NCI-H1048 (cell line): Measurements from ENCODE around the gene SGSM2.

Source experiments
- DNase-seq: peaks from one replicate; lab custom pipeline; 2025; lab: John Stamatoyannopoulos, UW

The SGSM2 gene

DNA sequence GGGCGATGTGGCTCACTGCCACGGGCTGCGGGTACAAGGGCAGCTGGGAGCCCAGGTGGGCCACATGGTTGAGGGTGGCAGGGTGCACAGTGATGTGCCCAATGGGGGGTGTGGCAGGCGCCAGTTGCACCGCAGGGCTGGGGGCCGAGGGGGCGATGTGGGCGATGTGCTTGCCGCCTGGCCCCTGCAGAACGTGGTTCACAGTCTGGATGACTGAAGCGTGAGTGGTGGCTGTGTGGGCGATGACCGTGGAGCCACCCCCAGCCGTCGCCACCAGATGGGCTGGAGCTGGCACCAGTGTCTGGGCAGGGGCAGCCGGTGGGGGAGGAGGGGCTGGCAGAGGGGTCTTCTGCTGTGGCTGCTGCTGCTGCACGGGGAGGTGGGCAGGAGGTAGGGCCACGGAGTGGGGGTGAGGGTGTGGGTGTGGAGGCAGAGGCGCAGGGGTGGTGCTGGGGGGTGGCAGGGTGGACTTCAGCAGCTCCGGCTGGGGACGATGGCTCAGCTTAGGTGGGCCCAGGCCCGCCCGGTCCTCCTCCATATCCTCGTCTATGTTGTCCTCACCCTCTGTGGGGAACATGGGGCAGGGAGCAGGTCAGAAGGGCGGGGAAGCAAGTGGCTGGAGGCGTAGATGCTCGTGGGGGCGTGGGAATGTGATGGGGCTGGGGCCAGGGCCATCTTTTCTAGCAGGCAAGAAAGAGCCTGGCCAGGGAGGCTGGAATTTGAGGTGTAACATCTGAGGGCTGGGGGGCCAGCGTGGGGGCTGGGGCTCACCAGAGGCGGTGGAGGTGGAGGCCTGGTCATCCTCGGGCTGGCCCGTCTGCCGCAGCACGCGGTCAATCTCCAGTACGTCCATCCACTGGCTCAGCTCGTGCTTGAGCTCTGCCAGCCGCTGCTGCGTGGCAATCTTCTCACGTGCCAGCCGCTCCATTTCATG, 50.1 kb downstream of the SGSM2 start:
- no peak for DNase-seq

DNA sequence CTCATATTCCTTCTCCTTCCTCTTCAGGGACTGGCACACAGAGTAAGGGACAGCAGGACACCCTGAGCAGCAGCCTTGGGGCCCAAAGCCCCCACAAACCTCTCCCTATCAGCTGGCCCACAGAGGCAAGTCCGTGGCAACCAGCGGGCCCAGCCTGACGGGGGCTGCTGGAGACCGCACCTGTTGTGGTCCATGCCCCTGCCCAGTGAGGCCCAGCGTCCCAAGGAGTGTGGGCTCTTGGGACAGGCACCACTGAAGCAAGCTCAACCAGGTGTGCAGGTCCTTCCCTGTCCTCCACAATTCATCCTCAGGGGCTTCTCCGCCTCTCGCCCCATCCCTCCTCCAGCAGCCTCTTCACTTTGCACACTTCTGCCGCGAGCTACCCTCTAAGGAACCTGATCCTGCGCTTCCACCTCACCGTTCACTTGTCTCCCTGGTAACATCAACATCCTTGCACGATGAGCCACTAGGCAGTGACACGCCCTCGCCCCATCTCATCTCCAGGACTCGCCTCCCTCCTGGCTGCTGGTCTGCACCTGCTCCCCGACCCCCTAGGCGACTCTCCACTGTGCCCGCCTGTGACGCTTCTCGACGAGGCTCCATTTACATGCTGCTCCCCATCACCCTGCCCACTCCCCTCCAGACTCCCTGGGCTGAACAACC, 50.9 kb downstream of the SGSM2 start:
- no peak for DNase-seq

- no peak for DNase-seq
These were observed 51.4 kb downstream of the SGSM2 start for GRCh38 chr17:2388683-2389055.

GRCh38 chr17:2390199-2390836, 53.0 kb downstream of the SGSM2 start:
- DNase-seq = no peak

DNA sequence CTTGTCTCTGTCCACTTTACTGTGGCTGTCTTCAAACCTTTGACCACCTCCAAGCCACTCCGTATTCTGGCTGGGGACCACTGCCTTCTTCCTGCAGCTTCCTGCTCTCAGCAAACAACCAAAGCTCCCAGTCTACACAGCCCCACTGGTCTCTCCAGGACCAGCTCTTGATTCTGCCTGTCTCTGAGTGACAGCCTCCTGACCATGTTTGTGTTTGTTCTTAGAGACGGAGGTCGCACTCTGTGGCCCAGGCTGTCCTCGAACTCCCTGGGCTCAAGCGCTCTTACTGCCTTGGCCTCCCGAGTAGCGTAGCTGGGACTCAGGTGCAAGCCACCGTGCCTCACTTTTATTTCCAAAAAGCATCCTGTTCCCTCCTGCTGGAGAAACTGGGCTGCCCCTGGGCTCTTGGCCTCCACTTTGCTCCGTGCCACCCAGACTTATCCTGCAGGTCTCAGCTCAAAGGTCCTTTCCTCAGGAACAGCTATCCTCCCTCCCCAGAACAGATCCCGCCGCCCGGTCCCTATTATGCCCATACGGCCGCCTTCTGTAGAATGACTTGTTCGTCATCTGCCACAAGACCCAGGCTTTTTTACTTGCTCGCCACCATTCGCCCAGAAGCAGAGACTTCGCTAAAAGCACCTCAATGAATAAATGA, 54.4 kb downstream of the SGSM2 start:
- no peak for DNase-seq

DNA sequence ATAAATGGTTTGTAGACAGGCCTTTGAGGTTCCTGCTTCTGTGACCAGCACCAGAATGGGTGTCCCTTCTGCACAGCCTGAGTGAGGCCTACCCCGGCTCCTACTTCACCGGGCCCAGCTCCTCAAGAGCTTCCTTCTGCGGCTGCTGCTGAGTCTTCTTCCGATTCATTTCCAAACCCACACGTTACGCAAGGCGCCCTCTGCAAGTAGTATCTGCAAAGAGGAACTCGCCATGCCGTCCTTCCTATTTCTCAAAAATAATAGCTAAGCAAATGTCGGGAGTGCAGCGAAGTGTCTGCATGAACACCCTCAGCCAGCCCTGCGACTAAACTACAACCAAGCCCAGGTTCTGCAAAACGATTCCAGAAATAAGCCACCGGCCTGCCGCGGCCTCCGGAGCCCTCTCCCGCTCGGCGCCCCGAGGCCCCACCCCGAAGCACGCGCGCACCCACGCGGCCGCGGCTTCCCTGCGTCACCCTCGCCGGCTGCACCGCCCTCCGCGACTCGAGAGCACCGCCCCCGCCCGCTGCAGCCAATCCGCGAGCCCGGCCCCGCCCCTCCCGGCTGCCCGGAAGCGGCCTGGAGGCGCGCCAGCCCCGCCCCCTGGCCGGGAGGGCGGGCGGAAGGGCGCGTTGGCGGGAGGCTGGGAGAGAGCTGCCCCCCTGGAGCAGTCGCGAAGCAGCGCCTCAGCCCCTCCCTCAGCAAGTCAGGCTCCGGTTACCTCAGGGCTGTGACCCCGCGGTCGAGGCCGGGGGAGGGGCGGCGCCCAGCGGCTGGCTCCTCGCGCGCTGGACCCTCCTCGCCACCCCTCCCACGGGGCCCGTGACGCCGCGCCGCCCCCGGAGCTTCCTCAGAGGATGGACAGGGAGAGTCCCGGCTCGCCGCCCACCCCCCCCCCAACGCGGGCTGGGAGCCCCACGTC, 55.2 kb downstream of the SGSM2 start:
- DNase-seq = peak; percentile 82

DNA sequence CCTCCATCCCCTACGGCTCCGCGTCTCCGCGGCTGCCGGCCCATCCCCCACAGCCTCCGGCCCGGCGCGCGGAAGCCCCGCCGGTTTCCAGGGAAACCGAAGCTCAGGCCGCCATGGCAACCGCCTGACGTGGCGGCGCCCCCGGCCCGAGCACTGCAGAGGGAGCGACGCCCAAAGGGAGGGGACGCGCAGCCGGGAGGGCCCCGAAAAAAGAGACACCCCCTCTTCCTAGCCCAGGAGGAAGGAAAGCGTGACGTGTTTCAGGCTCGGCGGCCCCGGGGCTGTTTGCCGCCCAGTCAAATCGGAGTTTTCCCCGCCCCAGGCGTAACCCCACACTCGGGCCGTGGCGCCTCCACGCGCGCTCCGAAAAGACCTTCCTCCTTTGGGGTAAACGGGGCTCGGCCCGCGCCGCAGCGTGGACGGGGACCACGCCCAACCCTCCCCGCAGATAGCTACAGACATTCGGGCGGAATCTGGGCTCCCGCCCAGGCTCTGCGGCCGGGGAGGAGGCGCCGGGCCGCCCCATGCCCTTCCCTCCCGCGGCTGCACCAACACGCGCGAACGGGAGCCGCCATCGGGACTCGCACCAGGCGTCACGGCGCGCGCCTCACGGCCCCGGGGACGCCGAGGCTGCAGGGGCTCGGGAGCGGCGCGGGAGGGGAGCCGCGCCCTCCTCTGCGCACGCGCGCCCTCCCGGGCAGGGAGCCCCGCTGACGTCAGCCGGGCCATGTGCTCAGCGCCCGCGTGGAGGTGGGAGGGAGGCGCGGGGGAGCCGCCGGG, 56.1 kb downstream of the SGSM2 start:
- DNase-seq = peak; percentile 76

DNA sequence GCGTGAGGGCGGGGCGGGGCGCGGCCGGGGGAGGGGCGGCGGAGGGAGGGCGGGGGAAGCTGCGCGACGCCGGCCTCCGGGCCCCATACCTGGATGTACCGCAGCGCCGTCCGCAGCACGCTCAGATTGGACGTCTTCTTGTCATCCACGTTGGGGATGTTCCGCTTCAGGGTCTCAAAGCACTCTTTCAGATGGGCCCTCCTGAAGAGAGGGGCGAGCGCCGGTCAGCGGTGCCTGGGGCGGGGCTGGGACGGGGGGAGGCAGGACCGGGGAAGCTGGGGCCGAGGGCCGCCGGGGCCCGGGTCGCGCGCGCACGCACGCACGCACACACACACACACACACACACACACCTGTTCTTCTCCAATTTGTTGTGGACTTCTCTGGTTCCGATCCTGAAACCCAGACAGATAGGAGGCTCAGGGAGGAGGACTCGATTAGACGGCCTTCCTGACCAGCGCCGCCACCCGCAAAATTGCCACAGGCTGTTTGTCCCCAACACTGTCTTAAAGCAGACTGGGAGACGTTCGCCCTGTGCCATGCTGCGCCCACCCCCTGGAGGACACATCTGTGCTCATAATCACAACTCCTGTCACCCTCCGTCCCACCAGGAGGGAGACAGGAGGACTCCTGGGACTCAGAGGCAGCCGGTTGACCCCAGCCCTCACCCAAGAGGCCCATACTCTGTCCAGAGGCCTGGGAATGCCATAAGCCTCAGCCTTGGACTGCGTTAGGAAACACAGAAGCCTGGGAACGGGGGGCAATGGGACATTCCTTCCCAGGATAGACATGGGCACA, 56.9 kb downstream of the SGSM2 start:
- no peak for DNase-seq

DNA sequence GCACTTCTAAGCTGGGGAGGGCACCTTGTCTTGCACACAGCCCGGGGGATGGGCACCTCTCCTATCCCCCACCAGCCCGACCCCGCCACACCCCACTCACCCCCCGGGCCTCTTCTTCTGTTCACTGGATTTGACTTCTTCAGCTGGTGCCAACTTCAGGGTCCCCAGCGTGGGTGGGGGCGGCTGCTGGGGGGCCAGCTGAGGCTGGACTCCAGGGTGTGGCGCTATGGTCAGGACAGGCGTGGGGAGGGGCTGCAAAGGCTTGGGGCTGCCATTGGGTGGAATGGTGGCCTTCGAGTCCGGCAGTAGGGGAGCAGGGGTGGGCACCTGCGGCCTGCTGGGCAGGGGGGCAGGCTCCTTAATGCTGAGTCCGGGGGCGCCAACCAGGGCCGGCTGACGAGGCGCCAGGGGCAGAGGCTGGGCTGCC, 57.5 kb downstream of the SGSM2 start:
- DNase-seq = no peak

GRCh38 chr17:2395258-2396181, 58.2 kb downstream of the SGSM2 start:
- DNase-seq = no peak

- no peak for DNase-seq
These were observed 58.9 kb downstream of the SGSM2 start for GRCh38 chr17:2396192-2396567.

GRCh38 chr17:2396568-2397246, 59.4 kb downstream of the SGSM2 start:
- peak; percentile 93 for DNase-seq

DNA sequence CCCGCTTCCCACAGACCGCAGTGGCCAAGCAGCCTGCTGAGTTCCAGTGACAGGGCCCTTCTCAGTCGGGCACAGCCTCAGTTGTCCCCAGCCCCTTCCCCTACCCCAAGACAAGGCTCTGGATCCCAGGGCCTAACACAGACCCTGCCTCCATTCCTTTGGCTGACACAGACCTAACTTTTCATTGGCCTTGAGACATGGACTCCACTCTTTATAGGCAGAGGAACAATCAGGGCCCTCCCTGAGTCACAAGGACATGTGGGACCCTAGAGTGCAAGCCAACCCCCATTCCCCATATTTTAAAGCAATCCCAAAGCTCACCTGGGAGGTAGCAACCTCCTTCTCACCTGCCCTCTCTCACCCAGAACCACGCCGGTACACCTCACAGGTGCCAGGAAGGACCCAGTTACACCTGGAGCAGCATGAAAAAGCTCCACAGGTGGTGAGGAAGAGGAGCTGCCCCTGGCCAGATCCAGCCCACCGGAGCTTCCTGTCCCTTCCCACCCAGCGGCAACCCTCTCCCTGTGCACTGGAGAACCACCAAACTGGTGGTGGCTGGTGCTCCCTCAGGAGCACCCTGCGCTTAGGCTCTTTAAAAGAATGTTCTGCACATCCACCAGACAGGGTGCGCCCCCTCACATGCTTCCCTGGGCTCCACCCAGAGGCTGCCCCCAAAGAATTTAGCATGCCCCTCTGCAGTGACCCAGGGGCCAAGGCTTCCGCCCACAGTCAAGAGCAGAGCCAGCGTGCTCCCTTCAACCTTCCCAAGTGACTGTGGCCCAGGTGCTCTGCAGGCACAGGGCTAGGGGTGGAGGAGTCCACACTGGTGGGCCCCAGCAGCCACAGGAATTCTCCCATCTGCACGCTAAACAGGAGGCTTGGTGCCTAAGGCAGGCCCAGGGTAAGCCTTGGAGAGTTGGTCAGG, 60.2 kb downstream of the SGSM2 start:
- DNase-seq = no peak

GRCh38 chr17:2398182-2398581, 60.9 kb downstream of the SGSM2 start:
- no peak for DNase-seq

DNA sequence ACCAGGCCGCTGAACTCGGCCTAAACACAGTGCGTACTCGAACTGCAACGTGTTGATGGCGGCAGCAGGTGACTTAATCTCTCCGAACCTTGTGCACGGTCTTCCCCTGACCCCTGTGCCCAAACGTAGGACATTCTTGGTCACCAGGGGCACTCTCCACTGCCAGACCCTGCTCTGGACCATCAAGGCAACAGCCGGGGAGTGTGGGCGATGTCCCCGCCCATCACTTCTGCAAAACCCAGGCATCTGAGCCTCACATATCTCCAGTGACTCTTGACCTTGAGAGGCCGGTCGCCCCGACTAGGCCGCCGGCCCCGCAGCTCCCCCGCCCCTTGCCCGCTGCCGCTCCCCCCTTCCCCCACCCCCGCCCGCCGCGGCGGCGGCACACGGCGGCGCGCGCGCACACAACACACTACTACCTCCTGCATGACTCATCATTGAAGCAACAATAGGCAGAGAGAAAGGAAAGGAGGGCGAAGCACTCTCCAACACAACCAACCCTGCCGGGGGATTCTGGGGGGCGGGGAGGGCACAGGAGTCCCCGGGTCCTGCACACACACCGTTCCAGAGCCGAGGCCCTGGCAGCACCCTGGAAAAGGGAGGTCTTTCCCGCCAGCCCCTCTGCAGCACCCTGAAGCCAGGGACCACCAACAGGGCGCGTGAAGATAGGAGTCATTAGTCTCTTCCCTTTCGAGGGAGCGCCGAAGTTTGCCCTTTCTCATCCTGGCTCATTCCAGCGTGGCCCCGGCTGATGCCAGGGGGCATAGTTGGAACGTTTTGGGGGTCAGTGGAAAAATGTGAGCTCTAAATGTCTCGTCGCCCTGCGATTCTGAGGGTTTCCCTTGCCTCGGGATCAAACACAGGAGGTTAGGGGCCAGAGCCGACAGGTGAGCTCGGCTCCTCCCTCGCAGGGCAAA, 61.6 kb downstream of the SGSM2 start:
- DNase-seq = no peak
